Lower lobe of right lung (tissue), 2 donors: ENCODE data around the gene MT1G. TPM values are rescaled to one million over a fixed set of nuclear protein-coding genes. Genes with fewer than 3 reads are reported as not detected.

Experiments used
- ATAC-seq, 2 donors: fragments of 200-7000 bp; cut with Tn5 transposase; one replicate each; pipeline ENCODE4 v1.9.1; 2020 to 2022; ENCODE audit warnings: mild to moderate bottlenecking in 2 of 2, moderate library complexity in 2 of 2
- DNase-seq: peaks from one replicate; pipeline ENCODE4 v3.0.0-alpha.2; 2020
- H3K27ac ChIP-seq: fragments of 200-600 bp; one replicate; pipeline ENCODE4 v1.8.0; 2022
- H3K27me3 ChIP-seq: fragments of 200-600 bp; one replicate; pipeline ENCODE4 v1.8.0; 2022; ENCODE audit warnings: low read depth
- H3K36me3 ChIP-seq: fragments of 200-600 bp; one replicate; pipeline ENCODE4 v1.8.0; 2022; ENCODE audit warnings: mild to moderate bottlenecking
- H3K4me1 ChIP-seq: fragments of 200-600 bp; one replicate; pipeline ENCODE4 v1.8.0; 2022
- H3K4me3 ChIP-seq: fragments of 200-600 bp; one replicate; pipeline ENCODE4 v1.8.0; 2022; ENCODE audit warnings: mild to moderate bottlenecking
- H3K9me3 ChIP-seq: fragments of 200-600 bp; one replicate; pipeline ENCODE4 v1.8.0; 2022
- CTCF ChIP-seq: fragments of 200-600 bp; IDR thresholded peaks from one replicate; pipeline ENCODE4 v1.8.0; 2022; ENCODE audit warnings: antibody characterized with exemption, mild to moderate bottlenecking
- intact Hi-C: fragments of 100-400 bp; cut with DNase I; formaldehyde crosslinking; loops from one replicate; pipeline ENCODE4 v1.11.0; 2022
- total RNA-seq: library from RNA; stranded (reverse); fragmentation: NEBNext Ultra II Directional; extraction: Animal tissue kit (Norgen Biotek cat#: 25700); gene quantifications from one replicate; pipeline ENCODE4 v1.2.1, GENCODE V29; 2021
- donor health status: DM: no; HTN: yes; CAD: no; lungs with severe emphysema.

Gene MT1G
- total RNA-seq, 1 donor from 2014 or later, result 25.3 TPM

DNA sequence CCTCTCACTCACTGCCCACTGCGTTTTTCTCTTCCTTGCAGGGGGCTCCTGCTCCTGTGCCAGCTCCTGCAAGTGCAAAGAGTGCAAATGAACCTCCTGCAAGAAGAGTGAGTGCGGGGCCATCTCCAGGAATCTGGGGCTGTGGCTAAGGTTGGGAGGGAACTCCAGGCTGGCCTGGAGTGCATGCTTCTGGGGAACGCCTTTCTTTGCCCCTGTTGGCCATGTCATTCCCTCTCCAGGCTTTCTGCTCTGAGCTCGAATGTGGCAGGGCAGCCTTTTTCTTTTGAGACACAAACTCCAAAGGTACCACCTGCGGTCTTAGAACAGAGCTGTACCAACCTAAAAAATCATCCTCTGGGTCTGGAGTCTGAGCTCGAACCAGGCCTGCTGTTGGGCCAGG is 49.7 kb downstream of the MT1G start:
- Histone ChIP-seq H3K27ac (no peak overlapping the region), H3K36me3 (no peaks in the 10 kb centered on the region), H3K4me1 (peaks cover 17% of the 10 kb centered on the region), H3K27me3 (no peaks in the 10 kb centered on the region), H3K4me3 (peak overlapping the region; percentile 52), H3K9me3 (no peaks in the 10 kb centered on the region)
- intact Hi-C loops, result no loop called here
- no peak for TF ChIP-seq CTCF
- ATAC-seq (no peak), DNase-seq (no peak)

DNA sequence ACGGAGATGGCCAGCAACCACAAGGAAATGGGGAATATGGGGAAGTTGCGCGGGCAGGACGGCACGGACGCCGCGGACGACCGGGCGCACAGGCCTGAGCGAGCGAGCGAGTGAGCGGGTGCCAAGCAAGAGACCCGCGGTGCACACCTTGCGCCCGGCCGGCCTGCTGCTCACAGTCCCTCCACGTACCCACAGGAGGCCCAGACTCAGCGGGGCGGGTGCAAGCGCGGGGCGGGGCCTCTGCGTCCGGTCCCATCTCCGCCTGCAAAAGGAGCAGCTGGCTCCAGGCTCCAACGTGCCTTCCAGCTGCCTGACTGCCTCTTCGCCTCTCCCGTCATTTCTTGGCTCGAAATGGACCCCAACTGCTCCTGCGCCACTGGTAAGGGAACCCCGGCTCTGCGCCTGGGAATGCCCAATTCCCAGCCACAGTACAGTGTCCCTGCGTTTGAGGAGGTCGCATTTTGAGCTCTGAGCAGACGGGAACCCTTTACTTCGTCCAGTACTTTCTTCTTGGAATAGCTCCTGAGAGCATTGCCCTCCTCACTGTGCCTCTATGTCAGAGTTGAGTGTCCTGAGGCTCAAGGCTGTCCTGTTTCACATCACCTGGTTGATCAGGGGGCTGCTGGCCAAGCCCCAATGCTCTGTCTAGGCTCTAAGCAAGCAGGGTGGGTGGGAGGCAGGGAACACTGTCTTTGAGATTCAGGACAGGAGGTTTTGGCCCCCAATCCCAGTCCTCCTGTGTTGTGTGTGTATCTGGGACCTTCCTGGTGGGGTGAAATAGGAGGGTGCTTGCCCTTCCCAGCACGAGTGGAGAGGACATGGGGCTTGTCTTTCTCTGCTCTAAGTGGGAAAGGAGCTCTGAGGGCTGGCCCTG is 50.4 kb downstream of the MT1G start:
- intact Hi-C loops, result no loop called here
- ATAC-seq, result peak; percentile 88 to 94
- H3K27me3 ChIP-seq, result no peaks in the 10 kb centered on the region
- DNase-seq, result peak; percentile 81
- peak overlapping the region; percentile 52 for H3K4me3 ChIP-seq
- H3K36me3 ChIP-seq, result no peaks in the 10 kb centered on the region
- no peaks in the 10 kb centered on the region for H3K9me3 ChIP-seq
- H3K27ac ChIP-seq, result peak overlapping the region; percentile 63
- H3K4me1 ChIP-seq, result peaks cover 17% of the 10 kb centered on the region
- TF ChIP-seq CTCF, result peak; percentile 12

Other genes with a start within 250 kb of the MT1G start
- gene AMFR, start 242.5 kb downstream of the MT1G start, total RNA-seq, result 90.4 TPM
- 80.3 TPM for gene NUDT21, start 216.7 kb downstream of the MT1G start, total RNA-seq
- 26.8 TPM for gene OGFOD1, start 216.5 kb downstream of the MT1G start, total RNA-seq
- gene BBS2, start 148.0 kb downstream of the MT1G start, total RNA-seq, result 42.2 TPM
- not detected for gene MT4, start 103.0 kb downstream of the MT1G start, total RNA-seq
- not detected for gene MT3, start 78.5 kb downstream of the MT1G start, total RNA-seq
- gene MT2A, start 59.5 kb downstream of the MT1G start, total RNA-seq, result 223 TPM
- gene MT1E, start 42.3 kb downstream of the MT1G start, total RNA-seq, result 158 TPM
- gene MT1M, start 35.4 kb downstream of the MT1G start, total RNA-seq, result 29.8 TPM
- 4.7 TPM for gene MT1A, start 29.4 kb downstream of the MT1G start, total RNA-seq
- gene MT1B, start 16.2 kb downstream of the MT1G start, total RNA-seq, result not detected
- 12.6 TPM for gene MT1F, start 10.1 kb downstream of the MT1G start, total RNA-seq
- gene MT1H, start 1.7 kb upstream of the MT1G start, total RNA-seq, result 4.3 TPM
- 95.7 TPM for gene MT1X, start 14.4 kb upstream of the MT1G start, total RNA-seq
- gene NUP93, start 62.1 kb upstream of the MT1G start, total RNA-seq, result 49.4 TPM
- gene SLC12A3, start 197.1 kb upstream of the MT1G start, total RNA-seq, result not detected